ENCODE results near the gene GJD3.

Gene GJD3

DNA sequence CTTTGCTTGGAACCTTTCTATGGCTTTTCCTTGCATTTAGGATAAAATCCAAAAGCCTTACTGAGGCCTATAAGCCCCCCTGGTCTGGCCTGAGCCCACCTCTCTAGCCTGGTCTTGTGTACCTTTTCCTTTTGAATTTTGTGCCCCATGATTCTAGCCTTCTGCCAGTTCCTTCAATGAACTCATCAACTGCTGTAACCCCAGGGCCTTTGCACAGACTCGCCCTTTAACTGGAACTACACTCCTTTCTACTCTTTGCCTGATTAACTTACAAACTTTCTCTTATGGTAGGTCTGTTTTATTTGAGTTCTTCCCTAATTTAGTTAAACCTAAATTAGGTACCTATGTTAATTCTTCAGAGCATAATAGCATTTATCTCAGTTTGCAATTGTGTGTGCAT lies 24.2 kb downstream of the GJD3 start:
- DNase-seq (ENCODE audit: low read depth), result no peak

DNA sequence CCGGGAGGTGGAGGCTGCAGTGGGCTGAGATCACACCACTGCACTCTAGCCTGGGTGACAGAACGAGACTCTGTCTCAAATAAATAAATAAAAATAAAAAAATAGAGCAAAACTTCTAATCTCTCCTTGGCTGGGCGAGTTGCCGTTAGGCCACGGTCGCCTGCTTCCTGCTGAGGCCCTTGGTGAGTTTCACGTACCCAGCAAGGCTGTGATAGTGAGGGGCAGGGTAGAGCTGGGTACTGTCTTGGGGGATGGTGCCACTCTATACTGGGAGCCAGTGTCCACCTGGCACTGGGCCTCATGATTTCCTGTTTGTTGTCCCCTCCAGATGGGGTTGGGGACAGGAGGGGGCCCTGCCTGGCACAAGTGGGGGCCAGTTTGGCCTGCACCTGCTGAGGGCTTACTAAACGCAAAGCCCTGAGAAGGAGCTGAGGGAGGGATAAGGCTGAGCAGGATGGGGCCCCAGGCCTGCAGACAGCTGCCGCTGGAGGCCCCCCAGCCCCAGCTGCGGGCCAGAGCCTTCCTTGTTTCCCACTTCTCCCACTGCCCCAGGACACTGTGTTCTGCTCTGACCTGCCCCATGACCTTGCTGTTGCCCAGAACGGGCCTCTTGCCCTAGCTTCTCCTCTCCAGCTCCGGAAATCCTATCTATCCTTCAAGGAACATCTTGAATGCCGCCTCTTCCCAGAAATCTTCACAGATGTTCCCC lies 25.4 kb downstream of the GJD3 start:
- DNase-seq (ENCODE audit: low read depth), result no peak

DNA sequence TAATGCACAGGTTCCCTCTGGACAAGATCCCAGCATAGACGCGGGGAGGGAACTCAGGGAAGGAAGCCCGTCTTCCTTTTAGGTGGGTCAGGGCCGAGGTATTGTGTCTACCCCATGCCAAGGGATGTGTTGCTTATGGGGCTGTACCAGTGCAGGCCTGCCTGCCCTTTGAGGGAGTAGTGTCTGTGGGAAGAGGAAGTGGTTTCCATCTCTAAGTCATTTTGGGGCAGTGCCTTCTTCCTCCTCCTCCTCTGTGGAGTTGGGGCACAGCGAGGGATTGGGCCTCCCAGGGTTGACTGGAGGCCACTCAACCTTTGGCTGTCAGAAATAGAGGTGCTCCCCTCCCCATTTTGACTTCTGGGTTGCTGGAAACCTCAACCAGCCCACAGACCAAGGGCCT lies 26.5 kb downstream of the GJD3 start:
- no peak for DNase-seq (ENCODE audit: low read depth)

DNA sequence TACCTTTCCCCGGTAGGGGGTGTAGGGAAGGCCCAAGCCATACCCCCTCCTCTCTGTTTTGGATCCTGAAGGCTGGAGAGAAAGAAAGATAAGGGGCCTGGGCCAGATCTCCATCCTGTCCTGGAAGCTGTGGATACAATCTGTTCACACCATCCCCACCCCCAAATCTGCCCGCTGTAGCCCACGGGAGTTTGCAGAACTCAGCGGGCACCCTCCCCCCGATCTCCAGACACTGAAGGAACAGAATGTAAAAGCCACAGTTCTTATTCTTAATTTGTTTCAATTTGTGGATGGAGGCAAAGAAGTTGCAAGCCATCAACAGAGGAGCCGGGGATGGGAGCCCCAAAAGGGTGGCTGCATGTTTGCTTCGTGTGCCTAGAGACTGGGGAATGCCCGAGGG lies 27.2 kb downstream of the GJD3 start:
- no peak for DNase-seq (ENCODE audit: low read depth)

DNA sequence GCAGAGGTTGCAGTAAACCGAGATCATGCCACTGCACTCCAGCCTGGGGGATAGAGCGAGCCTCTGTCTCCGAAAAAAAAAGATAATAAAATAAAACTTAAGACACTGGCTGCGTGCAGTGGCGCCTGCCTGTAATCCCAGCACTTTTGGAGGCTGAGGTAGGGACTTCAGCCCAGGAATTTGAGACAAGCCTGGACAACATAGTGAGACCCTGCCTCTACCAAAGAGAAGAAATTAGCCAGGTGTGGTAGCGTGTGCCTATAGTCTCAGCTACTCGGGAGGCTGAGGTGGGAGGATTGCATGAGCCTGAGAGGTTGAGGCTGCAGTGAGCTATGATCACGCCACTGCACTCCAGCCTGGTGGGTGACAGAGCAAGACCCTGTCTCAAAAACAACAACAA lies 28.9 kb downstream of the GJD3 start:
- no peak for DNase-seq (ENCODE audit: low read depth)

DNA sequence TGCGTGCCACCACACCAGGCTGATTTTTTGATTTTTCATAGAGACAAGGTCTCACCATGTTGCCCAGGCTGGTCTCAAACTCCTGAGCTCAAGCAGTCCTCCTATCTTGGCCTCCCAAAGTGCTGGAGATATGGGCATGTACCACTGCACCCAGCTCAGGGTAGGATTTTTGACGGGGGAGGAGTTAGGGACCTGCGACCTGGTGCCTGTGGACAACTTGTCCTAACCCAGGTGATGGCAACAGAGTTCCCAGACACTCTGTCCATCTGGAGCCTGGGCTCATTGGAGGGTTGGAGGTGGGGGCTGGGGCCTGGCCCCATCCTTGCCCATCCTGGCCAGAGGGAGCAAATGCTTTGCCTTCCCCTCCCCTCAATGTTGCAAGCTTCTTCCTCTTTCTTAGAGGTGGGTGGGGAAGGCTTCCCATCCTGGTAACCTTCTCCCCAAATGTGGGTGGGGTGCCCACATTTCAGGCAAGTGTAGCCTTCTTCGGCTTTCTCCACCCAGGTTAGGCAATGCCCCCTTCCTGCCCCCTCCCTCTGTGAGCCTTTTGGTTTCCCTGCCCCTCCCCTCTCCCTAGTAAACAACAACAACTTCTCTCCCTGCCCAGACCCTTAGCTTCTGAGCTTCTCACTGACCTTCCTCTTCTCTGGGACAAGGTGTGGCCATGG lies 30.6 kb downstream of the GJD3 start:
- no peak for DNase-seq (ENCODE audit: low read depth)

DNA sequence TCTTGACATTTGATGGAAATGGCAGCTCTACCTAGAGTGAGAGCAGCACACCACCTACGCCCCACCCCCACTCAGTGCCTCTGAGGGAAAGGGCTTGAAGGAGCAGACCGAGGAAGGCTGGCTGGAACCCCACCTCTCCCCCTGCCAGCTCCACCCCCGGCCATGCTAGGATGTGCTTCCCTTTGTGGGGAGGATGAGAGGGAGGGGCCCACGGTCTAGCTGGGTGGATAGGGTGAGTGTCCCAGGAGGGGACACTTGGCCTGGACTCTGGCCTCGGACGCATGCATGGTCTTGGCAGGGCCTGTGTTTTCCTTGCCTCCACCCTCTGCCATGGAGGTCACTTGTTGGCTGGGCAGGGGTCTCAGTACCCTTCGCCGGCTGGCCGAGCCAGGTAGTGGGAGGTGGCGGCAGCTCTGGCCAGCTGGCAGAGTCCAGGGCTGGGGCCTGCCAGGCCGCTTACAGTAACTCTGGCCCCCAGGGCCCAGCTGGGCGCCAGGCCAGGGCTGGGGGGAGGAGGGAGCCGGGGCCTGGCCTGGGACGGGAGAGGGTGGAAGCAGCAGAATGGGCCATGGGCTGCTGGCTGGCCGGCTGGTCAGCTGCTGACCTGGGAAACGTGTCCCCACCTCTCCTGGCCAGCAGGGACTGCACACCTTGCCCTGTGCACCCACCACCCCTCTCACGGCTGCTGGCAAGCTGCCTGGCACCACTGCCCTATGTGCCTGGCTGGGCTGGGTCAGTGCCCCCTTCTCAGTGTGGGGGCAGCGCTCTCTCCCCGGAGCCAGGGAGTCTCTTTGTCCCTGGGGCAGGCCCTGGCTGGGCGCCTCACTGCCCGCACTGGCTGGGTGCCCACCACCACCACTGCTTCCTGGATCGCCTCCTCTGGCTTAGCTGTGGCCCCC lies 32.5 kb downstream of the GJD3 start:
- no peak for DNase-seq (ENCODE audit: low read depth)

DNA sequence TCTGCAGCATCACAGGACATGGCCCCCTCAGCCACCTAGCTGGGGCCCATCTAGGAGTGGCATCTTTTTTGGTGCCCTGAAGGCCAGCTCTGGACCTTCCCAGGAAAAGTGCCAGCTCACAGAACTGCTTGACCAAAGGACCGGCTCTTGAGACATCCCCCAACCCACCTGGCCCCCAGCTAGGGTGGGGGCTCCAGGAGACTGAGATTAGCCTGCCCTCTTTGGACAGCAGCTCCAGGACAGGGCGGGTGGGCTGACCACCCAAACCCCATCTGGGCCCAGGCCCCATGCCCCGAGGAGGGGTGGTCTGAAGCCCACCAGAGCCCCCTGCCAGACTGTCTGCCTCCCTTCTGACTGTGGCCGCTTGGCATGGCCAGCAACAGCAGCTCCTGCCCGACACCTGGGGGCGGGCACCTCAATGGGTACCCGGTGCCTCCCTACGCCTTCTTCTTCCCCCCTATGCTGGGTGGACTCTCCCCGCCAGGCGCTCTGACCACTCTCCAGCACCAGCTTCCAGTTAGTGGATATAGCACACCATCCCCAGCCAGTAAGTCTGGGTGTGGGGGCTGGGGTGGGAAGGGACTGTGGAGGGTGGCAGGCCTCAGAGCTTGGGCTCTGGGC lies 33.6 kb downstream of the GJD3 start:
- DNase-seq (ENCODE audit: low read depth), result no peak

DNA sequence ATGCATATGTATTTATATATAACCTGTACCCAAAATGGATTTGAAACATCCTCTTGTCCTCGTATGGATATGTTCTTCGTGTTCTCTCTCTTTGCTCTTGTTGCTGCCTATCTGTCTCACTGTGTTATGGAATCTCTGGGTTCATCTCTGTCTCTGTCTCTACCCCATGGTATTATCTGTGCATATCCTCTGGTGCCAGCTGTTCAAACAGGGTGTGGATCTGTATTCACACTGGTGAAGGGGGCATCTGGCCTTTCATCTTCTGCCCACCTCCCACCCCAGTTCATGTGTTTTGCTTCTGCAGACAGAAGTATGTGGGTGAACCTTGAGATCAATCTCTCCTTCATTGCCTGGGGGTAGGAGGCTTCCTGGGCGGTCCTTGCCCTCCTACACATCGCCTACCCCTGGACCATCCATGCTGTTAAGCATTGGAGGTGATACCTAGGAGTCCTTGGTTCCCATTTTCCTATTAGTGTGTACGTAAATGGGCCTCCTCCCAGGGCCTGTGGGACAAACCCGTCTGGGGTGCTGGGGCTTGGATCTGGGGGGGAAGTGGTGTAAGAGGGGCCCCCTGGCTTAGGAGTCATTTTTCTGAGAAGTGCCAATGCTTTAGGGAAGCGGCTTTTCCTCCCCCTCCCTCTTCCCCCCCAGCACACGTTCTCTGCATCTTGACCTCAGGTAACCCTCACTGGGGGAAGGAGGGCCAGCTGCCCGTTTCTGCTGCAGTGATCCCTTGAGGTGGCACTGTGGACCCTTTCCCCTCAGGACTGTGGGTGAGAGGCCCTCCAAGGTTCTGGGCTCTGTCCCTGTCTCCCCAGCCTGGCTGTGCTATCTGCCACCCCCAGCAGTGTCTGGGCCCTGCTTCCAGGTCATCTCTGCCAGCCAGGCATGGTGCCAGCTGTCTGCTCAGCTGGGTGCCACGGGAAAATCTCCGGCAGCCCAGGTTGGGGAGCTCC lies 34.4 kb downstream of the GJD3 start:
- DNase-seq (ENCODE audit: low read depth), result no peak

DNA sequence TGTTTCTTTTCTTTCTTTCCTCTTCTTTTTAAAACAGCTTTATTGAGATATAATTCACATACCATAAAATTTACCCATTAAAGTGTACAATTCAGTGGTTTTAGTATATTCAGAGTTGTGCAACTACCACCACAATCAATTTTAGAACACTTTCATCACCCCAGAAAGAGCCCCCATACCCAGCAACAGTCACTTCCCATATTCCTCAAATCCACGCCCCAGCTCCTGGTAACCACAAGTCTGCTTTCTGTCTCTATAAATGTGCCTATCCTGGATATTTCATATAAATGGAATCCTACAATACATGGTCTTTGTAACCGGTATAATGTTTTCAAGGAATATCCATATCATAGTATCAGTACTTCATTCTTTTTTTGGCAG lies 36.2 kb downstream of the GJD3 start:
- no peak for DNase-seq (ENCODE audit: low read depth)

DNA sequence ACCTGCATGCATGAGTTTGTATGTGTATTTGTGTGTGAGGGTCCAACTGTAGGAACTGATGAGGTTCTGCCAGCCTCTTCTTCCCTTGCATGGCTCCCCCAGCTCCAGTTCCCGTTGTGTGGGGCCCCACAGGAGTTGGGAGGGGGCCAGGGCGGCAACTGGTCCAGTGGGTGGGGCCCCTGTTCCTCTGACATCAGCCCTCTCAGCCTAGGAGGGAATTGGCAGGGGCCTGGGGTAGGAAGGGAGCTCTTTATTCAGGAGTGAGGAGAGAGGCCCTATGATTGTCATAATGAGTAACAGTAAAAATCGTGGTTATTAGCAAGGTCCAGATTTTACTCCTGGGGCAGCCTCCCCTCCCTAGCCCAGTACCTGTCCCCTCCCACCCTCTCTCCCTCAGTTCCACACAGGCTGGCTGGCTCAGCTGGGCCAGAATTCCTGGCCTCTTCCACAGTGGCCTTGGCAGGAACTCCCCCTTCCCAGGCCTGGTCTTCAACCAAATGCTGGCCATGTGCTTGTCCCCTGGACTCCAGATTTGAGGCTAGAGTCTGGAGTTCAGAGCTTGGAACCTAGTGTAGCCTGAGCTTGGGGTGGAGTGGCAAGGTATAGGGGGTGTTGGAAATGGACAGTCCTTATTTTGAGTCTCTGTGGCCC lies 36.7 kb downstream of the GJD3 start:
- no peak for DNase-seq (ENCODE audit: low read depth)

DNA sequence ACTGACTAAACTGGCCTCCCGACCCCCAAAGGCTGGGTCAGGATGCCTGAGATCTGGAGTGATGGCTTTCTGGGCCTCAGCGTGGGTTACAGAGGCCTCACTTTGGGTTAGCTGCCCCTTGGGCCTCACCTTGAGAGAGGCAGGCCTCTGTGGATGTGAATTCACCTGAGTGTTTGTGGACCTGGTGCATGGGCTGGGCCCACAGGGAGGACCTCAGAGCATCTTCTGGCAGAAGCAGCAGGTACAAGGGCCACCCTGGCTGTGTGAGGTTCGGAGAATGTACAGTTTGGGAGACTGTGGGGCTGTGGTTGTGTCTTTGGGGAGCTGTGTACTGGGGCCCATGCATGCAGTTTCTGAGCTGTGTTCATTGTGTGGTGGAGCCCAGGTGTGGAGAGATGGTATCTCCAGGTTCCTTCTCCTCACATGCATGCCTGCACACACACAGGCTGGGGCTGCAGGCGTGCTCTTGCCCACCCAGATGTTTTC lies 37.2 kb downstream of the GJD3 start:
- DNase-seq (ENCODE audit: low read depth), result no peak

DNA sequence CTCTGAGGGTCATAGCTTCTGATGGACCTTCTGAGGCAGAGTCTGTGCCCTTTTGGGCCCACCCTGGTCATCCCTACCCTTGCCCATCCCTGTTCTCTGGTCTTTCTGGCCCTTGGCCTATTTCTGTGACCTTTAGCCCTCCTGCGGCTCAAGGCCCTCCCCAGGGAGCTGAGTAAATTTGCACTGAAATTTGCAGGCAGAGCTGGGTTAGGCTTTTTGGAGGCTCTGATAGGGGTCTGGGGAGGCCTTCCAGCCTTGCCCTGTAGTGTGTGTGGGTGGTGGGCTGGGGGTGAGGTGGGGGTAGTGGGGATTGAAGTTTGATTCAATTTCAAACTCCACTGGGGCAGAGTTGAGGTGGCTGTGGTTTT lies 37.7 kb downstream of the GJD3 start:
- no peak for DNase-seq (ENCODE audit: low read depth)

DNA sequence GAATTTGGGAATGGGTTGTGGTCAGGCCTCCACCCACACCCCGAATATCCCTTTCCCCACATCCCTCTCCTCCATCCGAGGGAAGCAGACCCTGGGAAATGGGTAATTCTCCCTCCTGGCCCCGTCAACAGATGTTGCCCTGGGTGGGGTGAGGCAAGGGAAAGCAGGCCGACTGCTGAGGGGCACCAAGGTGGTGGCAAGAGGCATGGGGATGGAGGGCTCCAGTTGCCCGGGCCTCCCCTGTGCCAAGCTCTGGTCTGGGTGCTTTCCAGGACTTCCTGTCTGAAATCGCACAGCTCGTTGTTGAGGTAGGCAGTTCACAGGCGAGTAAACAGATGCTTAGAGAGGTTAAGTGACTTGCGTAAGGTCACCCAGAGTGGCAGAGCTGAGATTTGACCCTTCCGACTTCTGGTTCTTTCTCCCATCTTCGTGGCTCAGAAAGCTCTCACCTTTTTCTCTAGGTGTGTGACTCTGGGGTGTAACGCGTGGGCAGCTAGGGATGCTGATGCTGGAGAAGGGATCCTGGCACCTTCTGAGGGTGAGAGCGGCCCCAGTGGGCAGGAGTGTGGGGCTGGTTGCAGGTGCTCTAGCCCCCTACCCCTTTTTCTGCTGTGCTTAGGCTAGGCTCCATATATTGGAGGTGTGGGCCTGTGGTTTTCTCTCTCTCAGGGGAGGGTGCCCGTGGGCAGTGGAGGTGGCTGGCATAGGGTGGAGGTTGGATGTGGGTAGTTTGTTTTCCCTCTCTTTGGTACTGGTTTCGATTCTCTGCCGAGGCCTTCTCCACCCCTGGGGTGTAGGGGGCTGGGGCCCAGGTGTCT lies 38.3 kb downstream of the GJD3 start:
- no peak for DNase-seq (ENCODE audit: low read depth)

DNA sequence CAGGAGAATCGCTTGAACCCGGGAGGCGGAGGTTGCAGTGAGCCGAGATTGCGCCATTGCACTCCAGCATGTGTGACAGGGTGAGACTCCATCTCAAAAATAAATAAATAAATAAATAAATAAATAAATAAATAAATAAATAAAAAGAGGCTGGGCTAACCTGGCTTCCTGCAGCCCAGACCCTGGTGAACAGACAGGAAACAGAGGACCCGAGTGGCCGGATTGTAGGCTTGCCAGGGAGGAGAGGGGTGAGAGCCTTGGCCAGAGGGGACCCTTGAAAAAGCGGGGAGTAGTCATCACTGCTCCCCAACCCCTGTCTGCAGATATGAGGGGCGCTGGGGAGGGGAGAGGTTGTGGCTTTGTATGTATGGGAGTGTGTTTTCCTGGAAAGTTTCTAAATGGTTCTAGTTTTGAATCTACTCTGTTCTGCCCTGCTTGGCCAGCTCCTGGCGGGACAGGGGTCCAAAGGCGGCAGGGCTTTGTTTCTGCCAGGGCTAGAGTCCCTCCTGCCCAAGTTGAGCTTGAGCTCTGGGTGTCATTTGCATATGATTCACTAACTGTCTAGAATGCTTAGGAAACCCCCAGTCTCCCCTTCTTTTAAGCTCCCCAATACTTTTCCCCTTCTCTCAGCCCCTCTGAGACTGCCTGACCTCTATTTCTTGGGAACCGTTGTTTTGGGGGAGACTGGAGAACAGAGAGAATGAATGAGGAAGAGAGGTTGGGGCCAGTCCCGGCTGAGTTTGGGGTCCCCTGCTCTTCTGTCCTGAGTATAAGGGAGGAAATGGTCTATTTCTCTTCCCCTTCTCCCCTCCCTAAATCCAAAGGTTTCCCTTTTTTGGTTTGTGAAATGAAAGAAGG lies 39.2 kb downstream of the GJD3 start:
- no peak for DNase-seq (ENCODE audit: low read depth)

DNA sequence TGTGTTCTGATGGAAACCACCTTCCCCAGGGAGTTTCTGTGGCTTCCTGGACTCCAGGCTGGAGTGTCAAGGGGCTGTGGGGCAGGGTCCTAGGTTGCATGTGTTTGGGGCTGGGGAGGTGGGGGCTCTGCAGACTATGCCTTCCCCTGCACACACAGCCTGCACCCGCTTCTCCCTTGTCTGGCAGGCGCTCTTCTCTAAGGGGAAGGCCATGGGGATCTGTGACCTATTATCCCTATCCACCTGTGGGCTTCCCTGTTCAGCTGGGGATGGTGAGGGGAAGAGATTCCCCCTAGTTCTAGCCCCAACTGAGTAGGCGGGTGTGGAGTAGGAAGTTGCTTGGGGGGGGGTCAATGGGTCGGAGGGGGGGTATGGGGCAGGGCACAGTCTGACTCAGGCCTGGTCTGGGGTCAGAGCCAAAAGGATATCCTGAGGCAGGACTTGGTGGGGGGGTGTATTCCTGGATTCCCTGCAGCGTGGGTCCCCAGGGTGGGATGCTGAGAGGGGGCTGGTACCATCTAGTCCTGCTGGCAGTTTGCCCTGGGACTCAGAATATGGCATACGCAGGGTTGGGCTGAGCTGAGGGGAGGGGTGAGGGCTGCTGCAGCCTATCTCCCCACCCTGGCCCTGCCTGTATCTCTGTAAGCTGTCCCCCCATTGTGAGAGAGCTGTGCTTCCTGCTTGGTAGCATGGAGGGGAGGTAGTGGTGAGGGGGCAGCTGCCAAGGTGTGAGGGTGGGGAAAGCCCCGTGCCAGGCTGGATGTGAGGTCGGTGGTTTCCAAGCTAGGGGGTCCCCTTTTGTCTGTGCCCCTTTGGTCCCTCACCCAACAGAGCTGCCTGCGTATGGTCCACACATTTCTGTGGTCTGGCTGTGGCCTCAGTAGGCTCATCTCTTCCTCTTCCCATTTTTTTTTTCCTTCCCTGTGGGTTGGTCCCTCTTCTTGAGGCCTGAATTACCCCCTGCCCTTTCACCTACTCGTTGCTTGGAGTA lies 40.9 kb downstream of the GJD3 start:
- DNase-seq (ENCODE audit: low read depth), result no peak
